Left ventricle myocardium inferior (tissue), 1 donor: ENCODE measurements around the gene PPM1H. TPM values are rescaled to one million over a fixed set of nuclear protein-coding genes. Genes with fewer than 3 reads are reported as not detected.

Experiments used
- DNase-seq: peaks from one replicate; pipeline ENCODE4 v3.0.0-alpha.2; 2020
- H3K27ac ChIP-seq: fragments of 200-600 bp; replicated peaks from 2 replicates; pipeline ENCODE4 v1.8.0; 2021
- H3K27me3 ChIP-seq: fragments of 200-600 bp; 2 replicates; pipeline ENCODE4 v1.8.0; 2021; ENCODE audit warnings: low read depth
- H3K36me3 ChIP-seq: fragments of 200-600 bp; 2 replicates; pipeline ENCODE4 v1.8.0; 2021
- H3K4me1 ChIP-seq: fragments of 200-600 bp; 2 replicates; pipeline ENCODE4 v1.8.0; 2021
- H3K4me3 ChIP-seq: fragments of 200-600 bp; 2 replicates; pipeline ENCODE4 v1.8.0; 2021; ENCODE audit warnings: mild to moderate bottlenecking, moderate library complexity
- H3K9me3 ChIP-seq: fragments of 200-600 bp; replicated peaks from 2 replicates; pipeline ENCODE4 v1.8.0; 2021
- intact Hi-C: fragments of 100-400 bp; cut with micrococcal nuclease; formaldehyde crosslinking; loops from one replicate; pipeline ENCODE4 v1.11.0; 2022
- total RNA-seq: library from RNA; stranded (reverse); fragmentation: NEBNext Ultra II Directional; extraction: Animal tissue kit (Norgen Biotek cat#: 25700); gene quantifications from one replicate; pipeline ENCODE4 v1.2.1, GENCODE V29; 2021
- TF ChIP-seq, protein P1 (sequence below): fragments of 200-600 bp; IDR thresholded peaks from 2 replicates; pipeline ENCODE4 v1.8.0; 2021; ENCODE audit warnings: antibody characterized with exemption, mild to moderate bottlenecking, borderline replicate concordance
- donor health status: DM: no; HTN: yes; CAD: no; lungs with severe emphysema.

Gene PPM1H
- total RNA-seq, 1 donor from 2014 or later: 6.0 TPM

DNA sequence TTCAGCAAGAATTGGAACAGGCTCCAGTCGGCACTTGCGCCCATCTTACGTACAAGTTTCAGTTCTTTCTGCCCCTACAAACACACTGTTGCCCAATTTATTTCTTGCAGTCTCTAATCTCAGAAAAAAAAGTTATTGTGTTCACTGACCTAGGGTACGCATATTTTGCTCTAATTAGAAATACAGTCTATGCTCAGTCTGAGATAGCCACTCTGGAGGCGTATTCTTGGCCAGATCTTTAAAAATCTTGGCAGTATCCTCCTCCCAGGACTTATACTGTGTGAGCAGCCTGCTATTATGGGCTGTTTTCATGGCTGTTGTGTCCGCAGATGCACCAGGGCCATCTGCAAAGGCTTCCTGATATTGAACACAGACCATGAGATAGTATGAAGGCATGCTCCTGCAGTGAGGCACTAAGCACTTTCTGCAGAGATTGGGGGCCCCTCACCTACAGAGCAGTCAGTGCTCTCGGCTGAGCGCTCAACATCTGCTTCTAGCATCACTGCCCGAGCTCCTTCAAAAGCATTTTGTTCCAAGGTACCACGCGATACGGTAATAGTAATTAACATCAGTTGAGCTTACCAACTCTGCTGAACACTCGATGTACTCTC is 57.9 kb downstream of the PPM1H start:
- TF ChIP-seq, protein P1, sequence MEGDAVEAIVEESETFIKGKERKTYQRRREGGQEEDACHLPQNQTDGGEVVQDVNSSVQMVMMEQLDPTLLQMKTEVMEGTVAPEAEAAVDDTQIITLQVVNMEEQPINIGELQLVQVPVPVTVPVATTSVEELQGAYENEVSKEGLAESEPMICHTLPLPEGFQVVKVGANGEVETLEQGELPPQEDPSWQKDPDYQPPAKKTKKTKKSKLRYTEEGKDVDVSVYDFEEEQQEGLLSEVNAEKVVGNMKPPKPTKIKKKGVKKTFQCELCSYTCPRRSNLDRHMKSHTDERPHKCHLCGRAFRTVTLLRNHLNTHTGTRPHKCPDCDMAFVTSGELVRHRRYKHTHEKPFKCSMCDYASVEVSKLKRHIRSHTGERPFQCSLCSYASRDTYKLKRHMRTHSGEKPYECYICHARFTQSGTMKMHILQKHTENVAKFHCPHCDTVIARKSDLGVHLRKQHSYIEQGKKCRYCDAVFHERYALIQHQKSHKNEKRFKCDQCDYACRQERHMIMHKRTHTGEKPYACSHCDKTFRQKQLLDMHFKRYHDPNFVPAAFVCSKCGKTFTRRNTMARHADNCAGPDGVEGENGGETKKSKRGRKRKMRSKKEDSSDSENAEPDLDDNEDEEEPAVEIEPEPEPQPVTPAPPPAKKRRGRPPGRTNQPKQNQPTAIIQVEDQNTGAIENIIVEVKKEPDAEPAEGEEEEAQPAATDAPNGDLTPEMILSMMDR: no peak
- H3K9me3 ChIP-seq: no peaks in the 10 kb centered on the region

DNA sequence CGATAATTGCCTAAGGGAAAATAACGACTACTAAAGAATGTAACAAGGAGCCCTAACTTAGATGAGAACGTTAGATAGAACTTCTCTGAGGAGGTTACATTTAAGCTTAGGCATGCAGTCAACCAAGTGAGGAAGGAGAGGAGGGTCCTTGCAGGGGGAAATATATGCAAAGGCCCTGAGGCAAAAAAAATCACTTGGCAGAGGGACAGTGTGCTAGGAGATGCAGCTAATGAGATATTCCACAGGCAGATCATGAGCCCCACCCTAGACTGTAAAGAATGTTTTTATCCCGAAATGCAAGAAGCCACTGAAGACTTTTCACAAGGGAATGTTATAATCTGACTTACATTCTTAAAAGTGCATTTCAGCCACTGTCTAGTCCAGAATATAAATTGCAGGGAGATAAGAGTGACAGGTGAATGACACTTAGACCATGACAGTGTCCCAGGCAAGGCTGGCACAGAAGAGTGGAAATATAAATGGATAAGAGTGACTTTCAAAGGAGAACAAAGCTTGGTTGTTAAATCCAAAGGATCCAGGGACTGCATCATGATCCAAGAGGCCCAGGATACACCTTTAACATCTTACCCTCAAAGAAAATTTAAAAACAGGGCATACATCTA is 61.0 kb downstream of the PPM1H start:
- no peak for DNase-seq
- intact Hi-C loops: no loop called here
- no peak overlapping the region for H3K4me3 ChIP-seq
- TF ChIP-seq, protein P1: no peak
- no peaks in the 10 kb centered on the region for H3K9me3 ChIP-seq
- H3K4me1 ChIP-seq: peaks cover 16% of the 10 kb centered on the region
- H3K27ac ChIP-seq: no peak overlapping the region
- no peaks in the 10 kb centered on the region for H3K27me3 ChIP-seq
- H3K36me3 ChIP-seq: no peaks in the 10 kb centered on the region

More for the DNA sequence above, 57.9 kb downstream of the PPM1H start:
- no peak for DNase-seq
- Histone ChIP-seq H3K36me3 (no peaks in the 10 kb centered on the region), H3K27ac (peak overlapping the region; percentile 11), H3K4me3 (peak overlapping the region; percentile 42), H3K27me3 (no peaks in the 10 kb centered on the region), H3K4me1 (peaks cover 17% of the 10 kb centered on the region)
- intact Hi-C loops: no loop called here

DNA sequence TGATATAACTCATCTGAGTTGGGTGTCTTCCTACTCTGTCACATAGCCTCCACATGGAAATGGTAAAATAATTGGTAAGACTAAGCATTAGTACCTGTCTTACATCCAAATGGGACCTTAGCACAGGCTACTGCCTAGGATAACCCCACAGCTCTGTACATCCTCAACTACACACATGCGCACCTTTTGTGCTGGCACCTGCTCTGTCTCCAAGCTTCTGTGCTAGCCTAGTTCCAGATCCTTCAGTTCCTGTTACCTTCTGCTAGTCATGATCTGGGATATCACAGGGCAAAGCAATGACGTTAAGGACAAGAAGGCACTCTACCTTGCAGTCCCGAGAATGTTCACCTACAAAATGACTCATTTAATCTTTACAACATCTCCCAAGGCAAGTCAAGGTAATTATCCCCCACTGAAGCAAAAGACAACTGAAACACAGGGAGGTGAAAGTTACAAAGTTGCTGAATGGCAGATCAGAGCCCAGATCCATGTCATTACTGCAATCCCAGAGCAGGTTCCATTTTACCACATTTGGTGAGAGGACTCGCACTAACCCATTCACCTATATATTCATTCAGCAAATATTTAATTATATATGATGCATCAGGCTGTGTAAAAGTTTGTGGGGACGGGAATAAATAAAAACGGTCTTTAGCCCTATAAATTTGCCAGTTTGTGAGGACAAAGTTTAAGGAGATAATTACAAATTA is 61.7 kb downstream of the PPM1H start:
- Histone ChIP-seq H3K4me1 (peaks cover 20% of the 10 kb centered on the region), H3K27me3 (no peaks in the 10 kb centered on the region), H3K36me3 (no peaks in the 10 kb centered on the region), H3K4me3 (no peak overlapping the region), H3K27ac (no peak overlapping the region), H3K9me3 (no peaks in the 10 kb centered on the region)
- no peak for DNase-seq
- intact Hi-C loops: no loop called here
- TF ChIP-seq, protein P1: no peak

DNA sequence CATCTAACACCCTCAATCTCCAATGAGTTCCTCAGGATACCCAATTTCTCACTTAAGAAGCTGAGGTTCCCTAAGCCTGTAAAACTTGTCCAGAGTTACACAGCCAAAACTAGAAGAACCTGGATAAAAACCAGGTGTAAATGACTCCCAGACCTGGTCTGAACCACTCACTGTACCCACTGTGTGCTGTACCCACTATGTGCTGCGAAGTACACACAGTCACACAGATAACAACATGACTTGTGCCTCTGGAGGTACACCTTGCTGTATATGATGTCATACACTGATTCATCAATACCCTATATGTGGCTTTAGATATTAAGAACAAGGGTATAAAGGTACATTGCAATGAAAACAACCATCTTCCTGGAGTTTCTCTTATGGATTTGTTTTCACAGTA is 66.1 kb downstream of the PPM1H start:
- TF ChIP-seq, protein P1: no peak
- H3K9me3 ChIP-seq: no peaks in the 10 kb centered on the region
- no peaks in the 10 kb centered on the region for H3K36me3 ChIP-seq
- no peaks in the 10 kb centered on the region for H3K27me3 ChIP-seq
- DNase-seq: no peak
- intact Hi-C loops: no loop called here
- H3K4me3 ChIP-seq: no peak overlapping the region
- no peak overlapping the region for H3K27ac ChIP-seq
- H3K4me1 ChIP-seq: peaks cover 44% of the 10 kb centered on the region

DNA sequence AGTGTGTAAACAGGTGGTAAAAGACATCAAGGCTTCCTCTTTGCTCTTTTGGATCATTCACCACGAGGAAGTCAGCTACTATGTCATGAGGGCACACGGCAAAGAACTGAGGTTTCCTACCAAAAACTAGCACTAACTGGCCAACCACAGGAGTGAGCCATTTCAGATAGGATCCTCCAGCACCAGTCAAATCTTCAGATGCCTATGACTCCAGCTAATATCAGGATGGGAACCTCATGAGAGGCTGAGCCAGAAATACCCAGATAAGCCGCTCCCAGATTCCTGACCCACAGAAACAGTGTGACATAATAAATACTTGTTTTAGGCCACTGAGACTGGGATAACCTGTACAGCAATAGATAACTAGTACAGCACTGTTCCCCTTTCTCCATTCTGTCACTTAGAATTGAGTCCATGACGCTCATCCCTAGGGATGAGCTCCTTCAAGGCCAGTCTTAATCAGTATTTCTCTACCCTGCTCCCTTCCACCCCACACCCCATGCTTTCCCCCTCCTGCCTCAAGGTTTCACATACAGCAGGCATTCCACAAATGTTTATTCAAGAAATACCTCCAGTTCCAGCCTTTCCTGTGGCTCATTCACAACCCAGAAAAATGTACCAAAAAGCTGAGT is 68.4 kb downstream of the PPM1H start:
- Histone ChIP-seq H3K9me3 (no peaks in the 10 kb centered on the region), H3K27ac (peak overlapping the region; percentile 72), H3K27me3 (no peaks in the 10 kb centered on the region), H3K4me1 (peaks cover 54% of the 10 kb centered on the region), H3K36me3 (no peaks in the 10 kb centered on the region), H3K4me3 (no peak overlapping the region)
- no peak for DNase-seq
- intact Hi-C loops: no loop called here
- TF ChIP-seq, protein P1: no peak
